ENCODE measurements around the gene CDK10. TPM values are rescaled to one million over a fixed set of nuclear protein-coding genes. Genes with fewer than 3 reads are reported as not detected.

The CDK10 gene
- total and polyA plus RNA-seq, 9 of the 15 experiments (the other 6 are each of a cell fraction or from before 2014, with no cell fraction given), result 2.0 to 85.1 (median 40.1) TPM

DNA sequence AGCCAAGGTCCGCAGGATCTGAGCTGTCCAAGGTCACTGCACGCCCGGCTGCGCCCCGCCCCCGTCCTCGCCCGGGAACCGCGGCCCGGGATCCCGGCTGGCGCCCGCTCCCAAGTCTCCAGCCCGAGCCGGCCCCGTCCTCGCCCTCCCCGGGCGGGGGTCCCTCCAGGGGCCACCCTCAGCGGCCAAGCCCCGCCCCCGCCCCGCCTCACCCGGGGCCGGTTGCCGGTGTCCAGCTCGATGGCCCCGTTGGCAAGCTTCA, 34.0 kb downstream of the CDK10 start (continued):
- no peak for TF ChIP-seq CCNT2 (IDR thresholded peaks at IDR 0.05; ENCODE audit: borderline replicate concordance, extremely low read depth, insufficient read length, low read depth, low read length)
- no peak for TF ChIP-seq SP2 (IDR thresholded peaks at IDR 0.05; ENCODE audit: extremely low read depth, low read depth, low read length, poor library complexity, severe bottlenecking)
- peak; percentile 8 for TF ChIP-seq STAG1 (CRISPR knock-in tag; IDR thresholded peaks at IDR 0.05; ENCODE audit: borderline replicate concordance)
- TF ChIP-seq POLR2H (tag; IDR thresholded peaks at IDR 0.05; ENCODE audit: low read depth), result no peak
- no peak for TF ChIP-seq IRF2 (CRISPR knock-in tag; IDR thresholded peaks at IDR 0.05)
- TF ChIP-seq MCM3 (IDR thresholded peaks at IDR 0.05), result no peak
- TF ChIP-seq ZNF224 (CRISPR knock-in tag; IDR thresholded peaks at IDR 0.05), result no peak
- no peak for TF ChIP-seq ZNF76 (CRISPR knock-in tag; IDR thresholded peaks at IDR 0.05; ENCODE audit: borderline replicate concordance)
- TF ChIP-seq MECOM (CRISPR knock-in tag; IDR thresholded peaks at IDR 0.05), result no peak
- no peak for TF ChIP-seq ZNF23 (CRISPR knock-in tag; IDR thresholded peaks at IDR 0.05)
- TF ChIP-seq LARP7 (IDR thresholded peaks at IDR 0.05), result no peak
- no peak for TF ChIP-seq ZC3H8 (IDR thresholded peaks at IDR 0.05)
- no peak for TF ChIP-seq ZNF644 (tag; IDR thresholded peaks at IDR 0.05; ENCODE audit: low read depth)
- TF ChIP-seq BHLHE40 (IDR thresholded peaks at IDR 0.05; ENCODE audit: low read length), result no peak
- TF ChIP-seq ZSCAN32 (CRISPR knock-in tag; IDR thresholded peaks at IDR 0.05), result no peak
- no peak for TF ChIP-seq NCOA2 (IDR thresholded peaks at IDR 0.05; ENCODE audit: partially characterized antibody in 2 of 2)
- TF ChIP-seq, protein P1, sequence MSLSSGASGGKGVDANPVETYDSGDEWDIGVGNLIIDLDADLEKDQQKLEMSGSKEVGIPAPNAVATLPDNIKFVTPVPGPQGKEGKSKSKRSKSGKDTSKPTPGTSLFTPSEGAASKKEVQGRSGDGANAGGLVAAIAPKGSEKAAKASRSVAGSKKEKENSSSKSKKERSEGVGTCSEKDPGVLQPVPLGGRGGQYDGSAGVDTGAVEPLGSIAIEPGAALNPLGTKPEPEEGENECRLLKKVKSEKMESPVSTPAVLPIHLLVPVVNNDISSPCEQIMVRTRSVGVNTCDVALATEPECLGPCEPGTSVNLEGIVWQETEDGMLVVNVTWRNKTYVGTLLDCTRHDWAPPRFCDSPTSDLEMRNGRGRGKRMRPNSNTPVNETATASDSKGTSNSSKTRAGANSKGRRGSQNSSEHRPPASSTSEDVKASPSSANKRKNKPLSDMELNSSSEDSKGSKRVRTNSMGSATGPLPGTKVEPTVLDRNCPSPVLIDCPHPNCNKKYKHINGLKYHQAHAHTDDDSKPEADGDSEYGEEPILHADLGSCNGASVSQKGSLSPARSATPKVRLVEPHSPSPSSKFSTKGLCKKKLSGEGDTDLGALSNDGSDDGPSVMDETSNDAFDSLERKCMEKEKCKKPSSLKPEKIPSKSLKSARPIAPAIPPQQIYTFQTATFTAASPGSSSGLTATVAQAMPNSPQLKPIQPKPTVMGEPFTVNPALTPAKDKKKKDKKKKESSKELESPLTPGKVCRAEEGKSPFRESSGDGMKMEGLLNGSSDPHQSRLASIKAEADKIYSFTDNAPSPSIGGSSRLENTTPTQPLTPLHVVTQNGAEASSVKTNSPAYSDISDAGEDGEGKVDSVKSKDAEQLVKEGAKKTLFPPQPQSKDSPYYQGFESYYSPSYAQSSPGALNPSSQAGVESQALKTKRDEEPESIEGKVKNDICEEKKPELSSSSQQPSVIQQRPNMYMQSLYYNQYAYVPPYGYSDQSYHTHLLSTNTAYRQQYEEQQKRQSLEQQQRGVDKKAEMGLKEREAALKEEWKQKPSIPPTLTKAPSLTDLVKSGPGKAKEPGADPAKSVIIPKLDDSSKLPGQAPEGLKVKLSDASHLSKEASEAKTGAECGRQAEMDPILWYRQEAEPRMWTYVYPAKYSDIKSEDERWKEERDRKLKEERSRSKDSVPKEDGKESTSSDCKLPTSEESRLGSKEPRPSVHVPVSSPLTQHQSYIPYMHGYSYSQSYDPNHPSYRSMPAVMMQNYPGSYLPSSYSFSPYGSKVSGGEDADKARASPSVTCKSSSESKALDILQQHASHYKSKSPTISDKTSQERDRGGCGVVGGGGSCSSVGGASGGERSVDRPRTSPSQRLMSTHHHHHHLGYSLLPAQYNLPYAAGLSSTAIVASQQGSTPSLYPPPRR (CRISPR knock-in tag; IDR thresholded peaks at IDR 0.05; ENCODE audit: borderline replicate concordance), result no peak
- TF ChIP-seq MXI1 (IDR thresholded peaks at IDR 0.05; ENCODE audit: low read depth, low read length), result no peak
- no peak for TF ChIP-seq BACH1 (tag; IDR thresholded peaks at IDR 0.05)
- no peak for TF ChIP-seq ZNF165 (CRISPR knock-in tag; IDR thresholded peaks at IDR 0.05; ENCODE audit: borderline replicate concordance)
- TF ChIP-seq IFI16 (CRISPR knock-in tag; IDR thresholded peaks at IDR 0.05), result no peak
- no peak for TF ChIP-seq ZZZ3 (IDR thresholded peaks at IDR 0.05)
- TF ChIP-seq TCF7 (IDR thresholded peaks at IDR 0.05; ENCODE audit: borderline replicate concordance), result no peak
- TF ChIP-seq SRF (CRISPR knock-in tag; IDR thresholded peaks at IDR 0.05), result 0 out of 4 replicates have a peak, but pooled peaks of 1 of the 2 experiments have one; percentile 9
